Measurements from ENCODE around the gene MESD.

MESD gene

GRCh38 chr15:80989518-80990478 is at the start of gene MESD:
Gene MESD, minus strand, starts transcription at chr15:80989819. Its CDS starts 28 bp downstream, at chr15:80989791.
- DNase-seq (ENCODE audit: low read depth): peak; percentile 77

GRCh38 chr15:81038975-81039607 is 49.5 kb upstream of the MESD start:
- no peak for DNase-seq (ENCODE audit: low read depth)

- no peak for DNase-seq (ENCODE audit: low read depth)
Measured at GRCh38 chr15:81037952-81038743, 48.5 kb upstream of the MESD start.

GRCh38 chr15:81033508-81033907 is 43.9 kb upstream of the MESD start:
- no peak for DNase-seq (ENCODE audit: low read depth)

- no peak for DNase-seq (ENCODE audit: low read depth)
Measured at GRCh38 chr15:81032818-81033217, 43.2 kb upstream of the MESD start.

GRCh38 chr15:81032355-81032754 is 42.7 kb upstream of the MESD start:
- no peak for DNase-seq (ENCODE audit: low read depth)

GRCh38 chr15:81031203-81031602 is 41.6 kb upstream of the MESD start:
- DNase-seq (ENCODE audit: low read depth): no peak

- DNase-seq (ENCODE audit: low read depth): no peak
Measured at GRCh38 chr15:81030301-81030750, 40.7 kb upstream of the MESD start.

GRCh38 chr15:81029414-81030300 is 40.0 kb upstream of the MESD start:
- no peak for DNase-seq (ENCODE audit: low read depth)

GRCh38 chr15:81026836-81027599 is 37.4 kb upstream of the MESD start:
- DNase-seq (ENCODE audit: low read depth): no peak

- no peak for DNase-seq (ENCODE audit: low read depth)
Measured at GRCh38 chr15:81025721-81026370, 36.2 kb upstream of the MESD start.

GRCh38 chr15:81024936-81025335 is 35.3 kb upstream of the MESD start:
- DNase-seq (ENCODE audit: low read depth): no peak

- DNase-seq (ENCODE audit: low read depth): no peak
Measured at GRCh38 chr15:81024265-81024872, 34.8 kb upstream of the MESD start.

GRCh38 chr15:81023483-81024264 is 34.1 kb upstream of the MESD start:
- DNase-seq (ENCODE audit: low read depth): peak; percentile 66

GRCh38 chr15:81021321-81021720 is 31.7 kb upstream of the MESD start:
- DNase-seq (ENCODE audit: low read depth): no peak

GRCh38 chr15:81018197-81018596 is 28.6 kb upstream of the MESD start:
- DNase-seq (ENCODE audit: low read depth): no peak

- no peak for DNase-seq (ENCODE audit: low read depth)
Measured at GRCh38 chr15:81016489-81017068, 27.0 kb upstream of the MESD start.
